Activated CD8-positive, alpha-beta memory T cell treated with anti-CD3 and anti-CD28 coated beads, Interleukin-2, amount 50 U/mL, for 4 hours (primary cell): ENCODE results near the gene ADAMTS13.

Experiments used
- DNase-seq: peaks from one replicate; pipeline ENCODE4 v3.0.0-alpha.2; 2020

Gene ADAMTS13

DNA sequence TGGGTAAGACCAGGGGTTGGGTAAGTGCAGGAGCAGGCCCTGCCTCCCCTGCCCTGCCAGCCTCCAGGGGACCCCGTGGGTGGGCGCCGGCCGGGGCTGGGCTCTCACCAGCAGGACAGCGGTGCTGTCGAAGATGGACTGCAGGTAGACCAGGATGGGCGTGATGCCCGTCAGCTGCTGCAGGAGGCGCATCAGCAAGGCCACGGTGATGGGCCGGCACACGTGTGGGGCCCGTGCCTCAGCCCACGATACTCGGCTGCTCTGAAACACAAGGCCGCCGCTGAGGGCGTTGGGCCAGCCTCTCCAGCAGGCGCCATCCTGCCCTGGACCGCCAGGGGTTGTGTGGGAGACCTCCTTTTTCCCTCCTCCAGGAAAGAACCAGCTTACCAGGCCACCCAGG lies 52.7 kb downstream of the ADAMTS13 start:
- DNase-seq = no peak

DNA sequence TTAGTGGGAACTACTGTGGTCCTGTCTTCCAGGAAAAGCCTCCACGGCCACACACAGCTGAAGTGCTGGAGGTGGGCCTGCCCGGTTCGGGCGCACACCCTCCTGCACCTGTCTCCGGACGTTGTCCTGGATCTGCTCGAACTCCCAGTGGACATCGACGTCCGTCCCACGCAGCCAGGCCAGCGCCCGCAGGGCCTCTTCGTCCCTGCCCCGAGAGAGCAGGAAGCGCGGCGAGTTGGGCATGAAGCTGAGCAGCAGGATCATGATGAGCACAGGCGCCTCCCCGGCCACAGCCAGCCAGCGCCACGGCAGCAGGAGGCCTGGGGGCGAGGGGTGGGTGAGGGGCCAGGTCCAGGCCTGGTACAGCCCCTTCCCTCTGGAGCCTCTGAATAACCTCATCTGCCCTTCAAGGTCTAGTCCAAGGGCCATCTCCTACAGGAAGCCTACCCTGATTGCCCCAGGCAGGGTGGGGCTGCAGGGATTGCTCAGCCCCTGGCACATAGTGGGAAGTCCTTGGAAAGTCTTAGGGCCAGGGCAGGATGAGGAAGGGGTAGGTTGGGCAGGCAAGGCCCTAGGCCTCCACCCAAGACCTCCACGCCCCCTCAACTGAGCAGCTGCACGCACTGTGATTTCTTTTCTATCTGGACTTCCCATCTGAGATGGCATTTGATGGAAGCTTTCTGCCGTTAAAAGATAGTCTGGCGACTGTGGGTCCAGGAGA lies 53.3 kb downstream of the ADAMTS13 start:
- DNase-seq = no peak

DNA sequence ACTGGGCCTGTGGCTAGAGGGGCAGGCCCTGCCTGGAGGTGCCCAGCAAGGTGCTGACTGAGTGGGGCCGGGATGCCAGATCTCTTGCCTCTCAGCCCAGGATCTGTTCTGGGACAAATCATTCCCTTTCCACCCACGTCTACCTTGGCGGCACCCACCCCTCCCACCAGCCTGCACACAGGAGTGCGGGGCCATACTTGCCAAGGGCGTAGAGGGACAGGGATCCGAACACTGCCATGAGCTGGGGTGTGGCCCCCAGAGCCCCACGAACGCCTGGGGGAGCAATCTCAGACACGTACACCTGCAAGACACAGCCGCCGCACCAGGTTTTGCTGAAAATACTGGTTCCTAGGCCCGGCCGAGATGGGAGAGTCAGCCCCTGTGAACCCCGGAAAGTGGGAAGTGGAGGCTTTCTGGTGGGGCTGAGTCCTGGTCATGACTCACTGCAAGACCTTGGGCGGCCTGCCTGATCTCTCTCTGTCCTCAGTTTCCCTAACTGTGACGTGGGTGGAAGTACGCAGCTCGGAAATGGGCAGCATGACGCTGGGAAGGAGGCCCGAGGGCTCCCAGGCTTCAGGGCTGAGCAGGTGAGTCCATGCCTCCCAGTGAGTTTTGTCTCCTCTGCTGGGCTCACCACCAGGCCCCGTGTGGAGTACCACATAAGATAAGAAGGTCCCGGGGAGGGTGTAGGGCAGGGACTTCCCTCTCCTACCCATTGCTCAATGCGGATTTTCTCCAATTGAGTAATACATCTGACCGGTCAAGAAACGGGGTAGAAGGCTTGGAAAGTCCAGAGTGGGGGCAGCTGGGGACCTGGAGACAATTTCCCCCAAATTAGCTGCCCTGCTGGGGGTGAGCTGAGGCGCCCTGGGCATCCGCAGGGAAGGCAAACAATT lies 54.1 kb downstream of the ADAMTS13 start:
- no peak for DNase-seq

DNA sequence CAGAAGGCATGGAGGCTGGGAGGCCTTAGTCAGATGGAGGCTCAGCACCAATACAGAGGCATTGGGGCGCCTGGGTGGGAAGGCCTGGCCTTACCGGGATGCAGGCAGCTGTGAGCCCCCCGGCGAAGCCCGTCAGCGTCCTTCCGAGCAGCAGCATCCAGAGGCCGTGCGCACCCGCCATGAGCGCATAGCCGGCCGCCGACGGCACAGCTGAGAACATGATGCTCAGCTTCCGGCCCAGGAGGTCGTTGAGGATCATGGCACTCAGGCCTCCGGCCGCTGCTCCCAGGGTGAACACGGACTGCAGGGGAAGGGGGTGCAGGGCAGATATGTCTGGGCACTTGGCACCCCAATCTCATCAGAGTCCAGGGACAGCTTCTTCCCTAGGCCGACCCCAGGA lies 54.8 kb downstream of the ADAMTS13 start:
- no peak for DNase-seq

GRCh38 chr9:133477461-133477860 lies 55.3 kb downstream of the ADAMTS13 start:
- no peak for DNase-seq

DNA sequence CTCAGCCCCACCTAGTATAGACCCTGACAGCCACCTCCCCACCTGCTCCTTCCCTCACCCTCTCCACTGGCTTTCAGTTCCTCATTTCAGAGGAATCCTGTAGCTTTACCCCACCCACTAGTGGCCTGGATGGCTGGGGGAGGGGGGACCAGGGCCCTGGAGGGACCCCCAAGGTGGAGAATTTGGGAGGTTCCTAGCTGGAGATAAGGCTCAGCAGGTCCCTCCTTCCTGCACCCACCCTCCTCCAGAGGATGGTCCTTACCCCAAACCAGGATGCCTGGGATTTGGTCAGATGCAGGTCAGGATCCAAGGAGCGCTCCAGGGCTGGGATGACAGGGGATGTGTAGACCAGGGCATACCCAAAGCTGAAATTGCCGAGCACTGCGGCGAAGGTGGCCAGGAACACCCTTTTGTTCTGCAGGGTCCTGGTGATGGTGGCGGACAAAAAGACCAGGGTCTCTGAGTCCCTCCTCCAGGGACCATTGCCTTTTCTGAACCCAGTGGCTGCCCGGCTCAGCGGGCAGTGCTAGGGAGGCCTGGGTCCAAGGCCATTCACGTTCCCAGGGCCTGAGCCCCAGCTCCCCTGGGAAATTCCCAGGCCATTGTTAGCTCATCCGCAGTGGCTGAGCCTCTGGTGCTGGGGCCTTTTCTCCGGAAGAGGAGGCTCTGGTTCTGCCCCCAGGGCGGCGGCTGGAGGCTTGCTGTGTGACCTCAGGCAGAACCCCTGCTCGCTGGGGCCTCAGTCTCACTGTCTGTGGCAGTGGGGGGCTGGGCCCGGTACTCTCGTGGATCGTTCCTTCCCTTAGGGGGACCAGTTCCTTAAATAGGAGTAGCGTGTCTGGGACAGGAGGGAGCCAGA lies 56.1 kb downstream of the ADAMTS13 start:
- no peak for DNase-seq

- peak; percentile 83 for DNase-seq
Measured at GRCh38 chr9:133478851-133479711, 56.9 kb downstream of the ADAMTS13 start, which contains the start of gene SLC2A6. SLC2A6 (minus strand) TSS chr9:133479099; CDS start chr9:133479059, 40 bp downstream.

DNA sequence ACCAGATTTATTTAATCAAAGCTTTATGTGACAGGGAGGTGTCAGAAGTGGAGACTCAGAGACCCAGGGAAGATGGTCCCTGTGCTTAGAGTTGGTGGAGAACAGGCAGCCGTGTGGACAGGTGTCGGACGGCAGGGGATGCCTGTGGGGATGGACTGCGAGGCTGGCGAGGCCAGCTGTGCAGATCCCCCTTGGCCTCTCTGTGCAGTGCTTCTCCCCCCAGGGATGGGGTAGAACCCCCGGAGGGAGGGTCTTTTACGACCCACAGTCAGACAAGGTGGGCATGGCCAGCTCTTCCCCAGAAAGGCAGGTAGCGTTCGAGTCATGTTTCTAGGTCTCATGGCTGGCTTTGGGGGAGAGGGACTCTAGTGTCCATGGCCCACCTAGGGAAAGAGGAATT lies 61.4 kb downstream of the ADAMTS13 start:
- no peak for DNase-seq

GRCh38 chr9:133484671-133485437 lies 62.7 kb downstream of the ADAMTS13 start:
- no peak for DNase-seq

- DNase-seq = no peak
Measured at GRCh38 chr9:133485531-133486260, 63.5 kb downstream of the ADAMTS13 start.

- no peak for DNase-seq
Measured at GRCh38 chr9:133487331-133487725, 65.2 kb downstream of the ADAMTS13 start.

DNA sequence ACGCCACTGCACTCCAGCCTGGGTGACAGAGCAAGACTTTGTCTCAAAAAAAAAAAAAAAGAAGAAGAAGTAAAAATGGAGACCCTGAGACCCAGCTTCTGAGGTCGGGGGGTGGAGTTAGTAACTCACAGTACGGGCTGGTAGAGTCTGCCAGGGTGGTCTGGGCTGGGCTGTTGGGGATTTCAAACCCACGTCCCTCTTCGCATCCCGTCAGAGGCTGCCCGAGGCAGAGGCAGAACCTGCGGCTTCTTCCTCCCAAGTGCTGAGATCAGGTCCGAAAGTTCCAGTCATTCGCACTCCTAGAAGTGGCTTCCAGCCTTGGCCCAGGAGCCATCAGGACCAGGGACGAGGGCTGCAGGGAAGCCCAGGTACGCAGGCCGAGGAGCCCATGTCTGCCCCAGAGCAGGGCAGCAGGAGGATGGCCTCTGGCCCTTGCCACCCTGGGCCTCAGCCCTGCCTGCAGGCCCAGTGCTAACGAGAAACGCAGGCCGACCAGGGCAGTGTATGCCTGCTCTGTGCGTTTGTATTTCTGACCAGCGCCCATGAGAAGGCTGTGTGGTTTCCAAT lies 66.6 kb downstream of the ADAMTS13 start:
- DNase-seq = no peak

DNA sequence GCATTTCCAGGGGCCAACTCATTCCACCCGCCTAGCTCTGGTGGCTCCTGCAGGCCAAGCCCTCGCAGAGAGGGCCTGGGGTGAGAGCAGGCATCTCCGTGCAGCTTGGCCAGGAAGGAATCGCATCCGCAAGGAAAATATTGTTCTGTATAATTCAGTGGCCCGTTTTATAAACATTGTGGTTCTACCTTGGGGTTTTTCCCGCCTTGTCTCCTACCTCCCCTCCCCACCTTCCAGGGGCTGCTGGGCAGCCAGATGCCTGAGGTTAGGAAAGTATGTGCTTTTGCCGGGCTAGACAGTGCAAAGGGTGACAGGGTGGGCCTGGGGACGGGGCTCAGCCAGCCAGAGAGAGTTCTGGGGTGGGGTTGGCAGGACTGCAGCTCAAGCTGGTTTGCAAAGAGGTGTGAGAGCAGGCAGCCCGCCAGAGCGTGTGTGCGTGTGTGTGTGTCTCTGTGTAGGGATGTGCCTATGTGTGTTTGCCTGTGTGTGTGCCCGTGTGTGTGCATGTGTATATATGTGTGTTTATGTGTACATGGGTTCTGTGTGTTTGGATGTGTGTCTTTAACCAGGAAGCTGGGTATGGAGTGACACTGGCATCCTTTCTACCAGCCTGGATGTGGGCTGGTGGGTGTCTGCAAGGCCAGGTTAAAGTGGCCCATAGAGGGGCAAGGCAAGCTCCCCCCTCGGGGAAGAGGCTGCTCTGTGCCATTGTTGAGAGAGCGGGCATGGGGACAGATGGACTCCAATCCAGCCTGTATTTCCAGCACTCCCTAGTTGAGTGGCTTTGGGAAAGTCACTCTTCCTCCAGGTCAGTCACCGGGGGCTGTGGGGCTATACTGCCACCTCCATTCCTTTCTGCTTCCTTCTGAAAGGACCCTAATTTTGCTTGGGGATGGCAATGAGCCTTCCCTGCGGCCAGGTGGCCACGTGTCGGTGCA lies 67.4 kb downstream of the ADAMTS13 start:
- DNase-seq = no peak

- no peak for DNase-seq
Measured at GRCh38 chr9:133490201-133490681, 68.1 kb downstream of the ADAMTS13 start.

DNA sequence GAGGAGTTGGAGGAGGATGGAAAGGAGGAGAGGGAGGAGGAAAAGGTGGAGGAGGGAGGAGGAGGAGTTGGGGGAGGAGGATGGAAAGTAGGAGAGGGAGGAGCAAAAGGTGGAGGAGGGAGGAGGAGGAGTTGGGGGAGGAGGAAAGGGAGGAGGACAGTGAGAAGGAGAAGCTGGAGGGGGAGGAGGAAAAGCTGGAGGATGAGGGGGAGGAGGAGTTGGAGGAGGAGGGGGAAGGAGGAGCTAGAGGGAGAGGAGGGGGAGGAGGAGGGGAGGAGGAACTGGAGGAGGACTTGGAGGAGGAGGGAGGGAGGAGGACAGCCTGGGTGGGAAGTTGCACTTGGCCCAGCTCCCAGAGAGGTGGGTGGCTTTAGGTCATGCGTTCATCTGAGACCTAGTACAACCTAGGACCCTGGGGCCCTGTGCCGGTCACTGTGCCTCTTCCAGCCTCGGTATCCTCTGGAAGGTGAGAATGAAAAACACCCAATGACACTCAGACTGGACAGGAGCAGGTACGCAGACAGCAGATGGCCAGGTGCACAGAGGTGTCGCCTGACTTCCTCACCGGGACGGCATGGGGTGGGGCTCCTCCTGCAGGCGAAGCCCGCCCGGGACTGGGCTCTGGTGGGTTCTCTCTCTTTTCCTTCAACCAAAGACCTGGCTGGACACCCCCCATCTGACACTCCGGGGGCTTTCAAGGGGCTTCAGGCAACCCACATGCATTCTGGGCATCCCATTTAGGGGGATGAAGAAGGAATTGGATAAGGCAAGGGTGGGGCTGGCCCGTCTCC lies 68.9 kb downstream of the ADAMTS13 start:
- DNase-seq = no peak

GRCh38 chr9:133491656-133491925 lies 69.4 kb downstream of the ADAMTS13 start:
- no peak for DNase-seq

GRCh38 chr9:133492061-133493021 lies 70.2 kb downstream of the ADAMTS13 start:
- no peak for DNase-seq
